GM13977 (cell line): Measurements from ENCODE around the gene ADORA2A.

Experiments
- DNase-seq: peaks from one replicate; pipeline ENCODE4 v3.0.0; 2012; ENCODE audit warnings: low spot score
- in situ Hi-C: fragments of 300-500 bp; cut with MboI; formaldehyde crosslinking; loops from one replicate; pipeline ENCODE4 v1.12.0; 2022; ENCODE audit warnings: low sequenced_read_pairs, low pct_unique_long_range_greater_than_20kb, mixed read lengths, inconsistent platforms; ENCODE audit not compliant: unreplicated experiment
- TF ChIP-seq, protein P1 (sequence below): IDR thresholded peaks from 2 replicates; pipeline ENCODE4 v1.5.1; 2012; ENCODE audit warnings: mild to moderate bottlenecking, control low read depth; ENCODE audit not compliant: insufficient read depth; ENCODE audit errors: extremely low read depth, missing control alignments

ADORA2A gene

DNA sequence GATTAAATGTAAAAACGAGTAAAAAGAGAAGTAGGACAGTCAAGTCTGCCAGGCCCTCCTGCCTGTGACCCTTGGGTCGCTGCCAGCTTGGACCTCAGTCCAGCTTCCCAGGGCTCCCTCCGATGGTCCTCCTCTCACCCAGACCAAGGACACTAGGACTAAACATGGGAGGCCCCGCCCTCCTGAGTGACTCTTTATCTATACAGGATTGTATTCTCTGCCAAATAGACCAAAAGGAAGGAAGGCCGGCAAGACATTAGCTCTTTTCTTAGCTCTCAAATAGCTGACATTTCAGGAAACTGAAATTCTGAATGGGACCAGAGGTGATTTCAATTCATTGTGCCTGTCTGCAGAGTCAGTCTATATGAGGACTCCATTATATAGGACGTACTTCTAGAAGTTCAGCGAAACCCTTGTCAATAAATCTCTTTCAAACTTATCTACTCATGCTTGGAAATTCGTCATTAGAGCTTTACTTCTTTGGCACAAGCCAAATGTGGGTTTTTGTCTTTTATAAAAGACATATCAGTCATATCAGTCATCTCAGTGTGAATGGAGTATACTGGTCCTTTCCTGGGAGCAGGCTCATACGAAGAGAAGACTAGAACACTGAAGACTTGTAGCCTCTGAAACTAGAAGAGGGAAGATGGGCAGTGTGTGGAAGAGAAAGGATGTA lies 28.5 kb downstream of the ADORA2A start:
- DNase-seq, result no peak
- TF ChIP-seq, protein P1, sequence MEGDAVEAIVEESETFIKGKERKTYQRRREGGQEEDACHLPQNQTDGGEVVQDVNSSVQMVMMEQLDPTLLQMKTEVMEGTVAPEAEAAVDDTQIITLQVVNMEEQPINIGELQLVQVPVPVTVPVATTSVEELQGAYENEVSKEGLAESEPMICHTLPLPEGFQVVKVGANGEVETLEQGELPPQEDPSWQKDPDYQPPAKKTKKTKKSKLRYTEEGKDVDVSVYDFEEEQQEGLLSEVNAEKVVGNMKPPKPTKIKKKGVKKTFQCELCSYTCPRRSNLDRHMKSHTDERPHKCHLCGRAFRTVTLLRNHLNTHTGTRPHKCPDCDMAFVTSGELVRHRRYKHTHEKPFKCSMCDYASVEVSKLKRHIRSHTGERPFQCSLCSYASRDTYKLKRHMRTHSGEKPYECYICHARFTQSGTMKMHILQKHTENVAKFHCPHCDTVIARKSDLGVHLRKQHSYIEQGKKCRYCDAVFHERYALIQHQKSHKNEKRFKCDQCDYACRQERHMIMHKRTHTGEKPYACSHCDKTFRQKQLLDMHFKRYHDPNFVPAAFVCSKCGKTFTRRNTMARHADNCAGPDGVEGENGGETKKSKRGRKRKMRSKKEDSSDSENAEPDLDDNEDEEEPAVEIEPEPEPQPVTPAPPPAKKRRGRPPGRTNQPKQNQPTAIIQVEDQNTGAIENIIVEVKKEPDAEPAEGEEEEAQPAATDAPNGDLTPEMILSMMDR, result no peak
- in situ Hi-C loops, result no loop called here

DNA sequence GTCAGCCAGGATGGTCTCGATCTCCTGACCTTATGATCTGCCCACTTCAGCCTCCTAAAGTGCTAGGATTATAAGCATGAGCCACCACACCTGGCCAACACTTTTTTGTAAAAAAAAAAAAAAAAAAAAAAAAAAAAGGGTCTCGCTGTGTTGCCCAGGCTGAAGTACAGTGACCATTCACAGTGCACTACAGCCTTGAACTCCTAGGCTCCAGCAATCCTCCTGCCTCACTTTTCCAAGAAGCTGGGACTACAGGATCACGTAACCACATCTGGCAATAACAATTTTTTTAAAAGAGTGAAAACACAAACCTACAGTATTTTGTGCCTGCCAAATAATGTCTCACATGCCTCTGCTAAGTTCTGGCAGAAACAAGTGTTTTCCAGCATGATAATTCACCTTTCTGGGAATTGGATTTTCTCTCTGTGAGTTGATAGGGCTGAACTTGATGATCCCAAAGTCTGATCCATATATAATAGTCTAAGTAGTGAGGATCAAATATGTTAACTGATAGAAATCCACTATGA lies 30.6 kb downstream of the ADORA2A start:
- in situ Hi-C loops, result no loop called here
- no peak for DNase-seq
- TF ChIP-seq, protein P1, result no peak

DNA sequence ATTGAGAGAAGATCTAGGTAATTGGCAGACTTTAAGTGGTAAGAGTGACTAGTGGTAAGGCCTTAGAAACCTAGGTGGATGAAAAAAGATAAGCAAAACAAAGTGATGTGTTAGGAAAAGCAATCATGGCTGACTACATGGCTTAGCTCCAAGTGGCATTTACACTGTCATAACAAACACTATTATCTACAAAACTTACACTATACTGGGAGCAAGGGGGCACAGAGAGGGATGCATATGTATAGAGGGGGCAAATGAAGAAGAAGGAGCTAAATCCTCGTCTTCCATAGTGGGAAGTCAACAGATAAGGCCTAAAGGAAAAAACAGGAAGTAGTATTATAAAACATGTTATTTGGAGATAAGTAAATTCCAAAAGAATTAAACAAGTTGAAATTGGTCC lies 32.5 kb downstream of the ADORA2A start:
- TF ChIP-seq, protein P1, result no peak
- in situ Hi-C loops, result no loop called here
- no peak for DNase-seq

DNA sequence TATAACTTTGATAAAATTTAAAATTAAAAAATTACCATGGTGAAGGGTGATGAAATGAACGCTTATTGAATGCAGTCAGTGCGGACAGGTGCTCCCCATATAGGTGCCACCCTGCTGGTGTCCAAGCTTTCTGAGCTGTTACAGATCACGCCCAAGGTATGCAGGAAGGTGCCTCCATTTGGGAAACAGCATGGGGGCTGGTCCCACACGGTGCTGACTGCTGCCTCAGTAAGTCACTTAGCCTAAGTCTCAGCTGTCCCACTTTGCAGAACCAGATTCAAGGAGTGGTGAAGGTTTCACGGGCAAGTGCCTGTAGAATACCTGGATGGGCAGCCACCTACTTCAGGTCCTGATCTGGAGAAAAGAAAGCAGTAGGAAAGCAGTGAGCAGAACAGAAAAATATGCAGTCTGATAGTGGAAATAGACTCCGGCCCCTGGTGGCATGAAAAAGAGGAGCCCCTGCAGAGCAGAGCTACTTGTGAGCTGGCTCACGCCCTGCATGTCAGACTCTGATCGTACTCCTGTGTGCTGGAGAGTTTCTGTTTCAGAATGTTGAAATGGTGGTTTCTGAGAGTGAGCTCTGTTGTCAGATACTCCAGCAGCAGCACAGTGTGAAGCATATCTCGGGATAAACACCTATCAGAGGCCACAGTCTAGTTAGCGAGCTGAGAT lies 33.2 kb downstream of the ADORA2A start:
- TF ChIP-seq, protein P1, result no peak
- DNase-seq, result no peak
- in situ Hi-C loops, result no loop called here

DNA sequence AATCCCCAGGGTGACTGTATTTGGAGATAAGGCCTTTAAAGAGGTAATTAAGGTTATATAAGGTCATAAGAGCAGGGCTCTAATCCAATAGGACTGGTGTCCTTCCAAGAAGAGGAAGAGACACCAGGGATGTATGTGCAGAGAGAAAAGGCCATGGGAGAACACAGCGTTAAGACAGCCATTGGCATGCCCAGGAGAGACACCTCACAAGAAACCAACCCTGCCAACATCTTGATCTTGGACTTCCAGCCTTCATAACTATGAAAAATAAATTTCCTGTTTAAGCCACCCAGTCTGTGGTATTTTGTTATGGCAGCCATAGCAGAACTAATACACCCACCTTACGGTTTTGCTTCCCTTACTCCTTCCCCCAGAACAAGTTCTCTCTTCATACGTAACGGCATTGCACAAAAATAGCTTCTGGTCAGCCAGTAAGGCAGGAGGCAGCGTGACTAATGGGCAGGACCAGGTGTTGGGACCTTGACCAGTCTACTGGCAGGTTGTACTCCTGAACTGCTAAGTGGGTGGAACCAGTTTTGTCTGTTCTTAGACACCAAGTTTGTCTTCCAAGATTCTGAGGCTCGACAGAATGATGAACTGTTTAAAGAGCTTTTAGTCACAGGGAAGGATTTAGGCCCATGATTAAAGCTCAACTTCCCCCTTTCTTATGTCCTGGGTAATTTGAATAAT lies 35.8 kb downstream of the ADORA2A start:
- TF ChIP-seq, protein P1, result no peak
- DNase-seq, result no peak

DNA sequence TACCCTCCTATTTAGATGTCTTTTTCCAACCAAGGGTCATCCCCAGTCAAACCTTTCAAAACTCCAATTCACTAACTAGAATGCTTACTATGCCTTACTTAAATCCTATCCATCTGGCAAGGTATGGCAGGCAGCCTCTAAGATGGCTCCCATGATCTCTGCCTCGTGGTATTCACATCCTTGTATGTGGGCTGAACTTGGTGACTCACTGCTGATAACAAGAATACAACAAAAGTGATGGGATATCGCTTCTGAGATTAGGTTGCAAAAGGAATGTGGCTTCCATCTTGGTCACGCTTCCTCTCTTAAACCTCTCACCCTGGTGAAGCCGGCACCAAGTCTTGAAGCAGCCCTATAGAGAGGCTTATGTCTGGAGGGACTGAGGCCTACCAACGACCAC lies 38.2 kb downstream of the ADORA2A start:
- in situ Hi-C loops, result no loop called here
- no peak for DNase-seq
- TF ChIP-seq, protein P1, result no peak

More for the DNA sequence above, 35.8 kb downstream of the ADORA2A start:
- in situ Hi-C loops, result no loop called here
